Frontal cortex (tissue), 4 donors: Measurements from ENCODE around the gene CNDP1. TPM values are rescaled to one million over a fixed set of nuclear protein-coding genes. Genes with fewer than 3 reads are reported as not detected.
A peak's percentile ranks its signal among the peaks of the same experiment; 100 is the strongest.

ENCODE experiments used
- DNase-seq, 2 donors: peaks; one replicate each; pipeline ENCODE4 v3.0.0; 2012; ENCODE audit warnings: low spot score in 2 of 2
- FAIRE-seq: peaks from 2 replicates; lab custom pipeline; 2012; peaks lifted over from hg19 to GRCh38; lab: Jason Lieb, UNC
- total RNA-seq: library from RNA; depleted of rRNA; stranded (reverse); fragments of >200 nt; gene quantifications from one replicate; pipeline ENCODE4 v1.2.3, GENCODE V29; 2014
- donor health status: control.
- donor health status: control.
- donor health status: control.

CNDP1 gene
- total RNA-seq, 1 donor from 2014 or later, result under 0.01 TPM

DNA sequence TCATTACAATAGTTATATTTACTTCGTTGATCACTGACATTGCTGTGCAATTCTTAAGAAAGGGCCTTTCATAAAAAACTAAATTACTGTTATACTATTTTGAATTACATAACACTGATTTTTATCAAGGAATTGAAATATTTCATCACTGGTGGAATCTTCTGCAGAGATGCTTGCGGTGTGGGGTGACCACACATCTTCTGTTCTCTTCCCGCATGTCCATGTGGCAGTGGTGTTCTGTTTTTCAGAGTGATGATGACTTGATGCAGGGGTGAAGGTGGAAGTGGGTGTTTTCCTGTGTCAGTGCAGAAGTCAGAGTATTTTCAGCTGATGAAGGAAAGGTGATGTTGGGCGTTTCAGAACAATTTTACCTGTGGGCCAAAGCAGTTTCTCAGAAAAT lies 31.2 kb upstream of the CNDP1 start:
- FAIRE-seq (no peak), DNase-seq (no peak)

DNA sequence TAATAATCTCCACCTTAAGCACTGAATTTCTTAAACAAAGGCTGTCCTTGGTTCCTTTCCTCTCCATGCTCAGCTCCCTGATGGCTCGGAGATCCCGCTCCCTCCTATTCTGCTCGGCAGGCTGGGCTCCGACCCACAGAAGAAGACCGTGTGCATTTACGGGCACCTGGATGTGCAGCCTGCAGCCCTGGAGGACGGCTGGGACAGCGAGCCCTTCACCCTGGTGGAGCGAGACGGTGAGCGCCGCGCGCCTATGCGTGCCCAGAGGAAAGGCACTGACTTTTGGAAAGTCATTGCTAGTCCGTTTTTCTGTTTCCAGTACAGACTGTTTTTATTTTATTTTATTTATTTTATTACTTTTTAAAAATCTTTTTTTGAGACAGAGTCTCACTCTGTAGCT lies 28.5 kb upstream of the CNDP1 start:
- no peak for FAIRE-seq

GRCh38 chr18:74506448-74507084 lies 27.7 kb upstream of the CNDP1 start:
- FAIRE-seq, result no peak

More for the DNA sequence above, 28.5 kb upstream of the CNDP1 start:
- no peak for DNase-seq

DNA sequence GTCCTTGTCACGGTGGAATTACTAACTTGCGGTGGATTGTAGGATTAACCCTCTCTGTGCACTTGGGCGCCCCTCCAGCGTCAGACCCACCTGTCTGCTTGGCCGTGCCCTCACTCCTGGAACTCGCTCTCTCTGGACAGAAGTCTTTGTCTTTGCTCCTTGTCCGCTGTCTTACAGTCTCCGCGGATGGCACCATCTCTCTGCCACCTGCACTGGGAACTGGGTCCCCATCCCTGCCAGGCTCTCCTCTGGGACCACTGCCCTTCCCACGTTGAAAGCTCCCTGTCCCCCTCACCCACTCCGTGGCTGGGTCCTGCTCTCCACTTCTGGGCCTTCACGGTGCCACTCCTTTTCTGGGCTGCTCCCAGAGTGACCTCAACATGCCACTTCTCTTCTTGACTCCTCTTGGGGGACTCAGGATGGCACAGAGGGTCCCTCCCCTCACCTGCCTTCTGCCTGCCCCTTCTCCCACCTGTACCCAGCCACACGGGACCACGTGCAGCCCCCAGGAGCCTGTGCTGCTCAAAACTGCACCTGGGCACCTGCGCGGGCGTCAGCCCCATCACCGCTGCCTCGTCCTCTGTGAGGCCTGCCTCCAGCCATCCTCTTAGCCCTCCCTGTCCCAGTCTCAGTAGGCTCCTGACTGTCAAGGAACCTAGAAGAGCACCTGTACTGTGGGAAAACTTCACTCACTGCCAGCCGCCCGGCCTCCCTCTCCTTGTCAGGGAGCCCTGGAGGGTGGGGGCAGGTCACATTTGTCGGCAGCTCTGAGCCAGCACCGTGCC lies 27.0 kb upstream of the CNDP1 start:
- FAIRE-seq (no peak), DNase-seq (no peak)

More at GRCh38 chr18:74506448-74507084, 27.7 kb upstream of the CNDP1 start:
- no peak for DNase-seq

DNA sequence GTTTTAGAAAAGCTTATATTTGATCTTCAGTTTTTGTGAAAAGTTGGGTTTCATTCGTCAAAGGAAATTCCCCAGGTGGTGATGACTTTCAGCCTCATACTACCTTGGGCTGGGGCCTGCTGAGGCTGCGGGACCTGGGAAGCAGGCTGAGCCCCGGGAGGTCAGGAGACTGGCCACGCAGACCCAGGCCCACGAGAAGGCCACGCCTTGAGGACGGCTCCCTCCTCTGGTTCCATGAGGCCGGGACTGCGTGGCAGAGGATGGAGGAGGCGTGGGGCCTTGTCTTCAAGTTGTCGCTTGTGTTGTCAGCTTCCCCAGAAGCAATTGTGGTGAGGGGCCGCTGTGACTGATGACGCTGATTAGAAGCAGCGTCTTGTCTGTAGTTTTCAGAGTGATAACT lies 26.4 kb upstream of the CNDP1 start:
- DNase-seq (no peak), FAIRE-seq (no peak)

GRCh38 chr18:74508366-74508765 lies 25.9 kb upstream of the CNDP1 start:
- no peak for DNase-seq
- FAIRE-seq, result no peak

DNA sequence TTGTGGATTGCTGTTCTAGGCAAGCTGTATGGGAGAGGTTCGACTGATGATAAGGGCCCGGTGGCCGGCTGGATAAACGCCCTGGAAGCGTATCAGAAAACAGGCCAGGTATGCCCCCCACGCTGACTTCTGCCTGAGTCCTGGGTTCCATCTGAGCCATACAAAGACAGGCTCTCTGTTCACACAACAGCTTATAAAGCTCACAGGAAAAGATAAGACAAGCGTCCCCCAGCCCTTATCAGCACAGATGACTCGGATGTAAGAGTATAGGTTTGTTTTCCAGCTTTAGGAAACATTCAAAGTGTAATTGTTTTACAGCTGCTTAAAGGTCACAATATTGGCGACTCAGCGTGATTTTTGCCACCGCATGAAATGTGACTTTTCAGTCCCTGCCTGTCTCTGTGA lies 25.5 kb upstream of the CNDP1 start:
- DNase-seq (no peak), FAIRE-seq (no peak)

DNA sequence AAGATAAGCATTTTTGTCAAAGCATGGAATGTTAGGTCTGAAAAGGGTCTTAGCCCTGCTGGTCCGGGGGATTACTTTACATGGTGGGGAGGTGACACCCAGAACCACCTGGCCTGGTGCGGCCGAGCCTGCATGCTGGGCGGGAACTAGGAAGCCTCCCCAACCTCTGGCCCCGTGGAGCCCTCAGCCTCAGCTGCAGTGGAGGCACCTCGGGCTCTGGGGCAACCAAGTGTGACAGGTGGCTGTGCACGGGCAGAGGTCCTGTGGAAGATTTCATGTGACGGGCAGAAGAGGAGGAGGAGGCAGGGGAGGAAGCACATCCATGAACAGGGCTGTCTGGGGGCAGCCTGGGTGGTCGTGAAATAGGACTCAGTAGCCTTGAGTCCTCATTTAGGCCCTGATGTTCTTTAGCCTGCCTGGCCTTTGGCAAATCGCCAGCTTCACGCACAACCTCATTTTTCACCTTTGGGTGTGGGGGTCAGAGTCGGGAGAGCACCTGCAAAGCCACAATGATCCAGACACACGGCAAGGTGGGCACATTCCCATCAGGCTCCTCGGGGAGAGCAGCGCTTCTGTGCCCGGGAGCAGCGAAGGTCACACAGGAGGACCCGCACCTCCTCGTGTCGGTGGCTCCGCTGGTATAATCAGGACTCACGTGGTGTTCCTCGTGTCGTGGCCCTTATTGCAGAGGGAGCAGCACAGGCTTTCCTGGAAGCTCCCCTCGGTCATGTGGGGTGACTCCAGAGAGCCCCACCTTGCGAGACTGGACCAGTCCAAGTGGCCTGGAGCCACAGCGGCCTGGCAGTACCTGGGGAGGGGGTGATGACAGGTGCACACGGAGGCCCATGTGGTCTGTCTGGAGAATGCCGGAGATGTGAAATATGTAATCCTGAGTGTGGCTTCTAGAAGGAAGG lies 24.2 kb upstream of the CNDP1 start:
- no peak for DNase-seq
- no peak for FAIRE-seq

DNA sequence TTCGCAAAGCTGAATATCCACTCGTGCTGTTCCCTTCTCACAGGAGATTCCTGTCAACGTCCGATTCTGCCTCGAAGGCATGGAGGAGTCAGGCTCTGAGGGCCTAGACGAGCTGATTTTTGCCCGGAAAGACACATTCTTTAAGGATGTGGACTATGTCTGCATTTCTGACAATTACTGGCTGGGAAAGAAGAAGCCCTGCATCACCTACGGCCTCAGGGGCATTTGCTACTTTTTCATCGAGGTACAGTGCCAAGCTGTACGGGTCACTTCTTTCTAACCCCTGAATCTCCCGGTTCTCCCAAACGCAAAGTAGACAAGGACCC lies 23.6 kb upstream of the CNDP1 start:
- DNase-seq, result no peak
- no peak for FAIRE-seq

GRCh38 chr18:74511823-74512222 lies 22.5 kb upstream of the CNDP1 start:
- DNase-seq (no peak), FAIRE-seq (no peak)

DNA sequence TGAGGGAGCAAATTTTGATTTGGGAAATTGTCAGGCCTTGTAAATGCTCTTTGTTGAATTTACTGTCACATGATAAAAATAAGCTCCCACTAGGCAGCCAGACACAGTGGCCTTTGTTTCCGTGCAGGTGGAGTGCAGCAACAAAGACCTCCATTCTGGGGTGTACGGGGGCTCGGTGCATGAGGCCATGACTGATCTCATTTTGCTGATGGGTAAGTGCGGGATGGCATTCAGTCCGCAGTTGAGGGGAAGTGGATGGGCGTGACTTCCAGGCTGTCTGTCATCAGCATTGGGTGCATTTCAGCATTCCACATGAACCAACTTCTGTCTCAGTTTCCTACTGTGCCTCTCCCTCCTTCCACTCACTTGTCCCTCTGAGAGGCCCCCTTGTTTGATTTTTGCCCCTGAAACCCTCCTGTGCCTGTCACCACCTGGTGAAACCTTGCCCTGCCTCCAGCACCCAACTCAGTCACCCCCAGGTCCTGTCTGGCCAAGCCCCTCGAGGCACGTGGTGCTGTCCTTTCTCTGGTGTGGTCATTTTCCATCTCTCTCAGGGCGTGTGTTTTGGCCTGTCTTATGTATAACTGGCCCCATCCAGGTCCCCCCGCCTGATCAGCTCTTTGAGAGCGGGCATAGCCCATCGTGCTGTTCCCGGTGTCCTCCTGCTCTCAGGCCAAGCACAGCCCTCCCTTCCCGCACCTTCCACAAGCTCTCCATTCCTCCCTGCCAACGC lies 21.8 kb upstream of the CNDP1 start:
- peak; percentile 77 for FAIRE-seq
- DNase-seq, result peak; percentile 48 to 65

DNA sequence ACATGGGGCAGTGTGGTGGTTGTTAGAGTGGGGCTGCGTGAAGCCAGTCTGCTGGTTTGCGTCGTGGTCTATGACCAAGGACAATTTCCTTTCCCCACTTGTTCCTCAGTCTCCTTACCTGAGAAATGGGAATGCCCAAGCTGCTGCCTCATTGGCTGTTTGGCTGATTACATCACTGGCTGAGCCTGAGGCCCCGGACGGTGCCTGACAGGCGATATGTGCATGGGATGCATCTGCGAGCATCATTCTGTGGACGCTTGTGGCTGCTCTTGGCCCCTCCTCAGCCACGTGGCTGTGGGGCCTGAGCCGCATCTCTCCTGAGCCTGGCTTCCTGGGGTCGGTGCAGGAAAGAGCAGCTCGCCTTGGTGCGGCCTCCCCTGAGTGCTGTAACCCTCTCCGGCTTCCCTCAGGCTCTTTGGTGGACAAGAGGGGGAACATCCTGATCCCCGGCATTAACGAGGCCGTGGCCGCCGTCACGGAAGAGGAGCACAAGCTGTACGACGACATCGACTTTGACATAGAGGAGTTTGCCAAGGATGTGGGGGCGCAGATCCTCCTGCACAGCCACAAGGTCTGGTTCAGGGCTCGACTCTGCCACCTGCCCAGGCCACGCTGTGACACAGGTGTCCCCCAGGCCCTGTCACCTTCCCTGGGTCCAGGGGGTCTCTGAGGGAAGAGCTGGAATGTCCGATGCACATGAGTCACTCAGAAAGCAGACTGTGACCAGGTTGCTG lies 21.0 kb upstream of the CNDP1 start:
- FAIRE-seq, result no peak

DNA sequence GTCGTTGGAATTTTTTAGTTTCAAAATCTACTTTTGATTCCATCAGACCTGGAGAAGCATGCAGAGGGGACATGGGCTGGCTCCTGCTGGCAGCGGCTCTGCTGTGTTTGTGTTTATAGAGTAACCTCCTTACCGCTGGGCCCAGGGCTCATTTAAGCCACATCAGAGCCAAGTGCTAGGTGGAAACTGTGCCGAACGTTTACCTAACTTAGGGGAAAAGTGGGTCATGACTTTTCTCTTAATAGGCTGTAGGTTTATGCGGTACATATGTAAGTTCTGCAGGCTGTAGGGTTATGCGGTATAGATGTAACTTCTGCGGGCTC lies 20.5 kb upstream of the CNDP1 start:
- FAIRE-seq, result no peak
- DNase-seq, result no peak

More for the DNA sequence above, 21.0 kb upstream of the CNDP1 start:
- DNase-seq, result no peak

- no peak for DNase-seq
- no peak for FAIRE-seq
These were observed 19.3 kb upstream of the CNDP1 start for GRCh38 chr18:74514860-74515495.

DNA sequence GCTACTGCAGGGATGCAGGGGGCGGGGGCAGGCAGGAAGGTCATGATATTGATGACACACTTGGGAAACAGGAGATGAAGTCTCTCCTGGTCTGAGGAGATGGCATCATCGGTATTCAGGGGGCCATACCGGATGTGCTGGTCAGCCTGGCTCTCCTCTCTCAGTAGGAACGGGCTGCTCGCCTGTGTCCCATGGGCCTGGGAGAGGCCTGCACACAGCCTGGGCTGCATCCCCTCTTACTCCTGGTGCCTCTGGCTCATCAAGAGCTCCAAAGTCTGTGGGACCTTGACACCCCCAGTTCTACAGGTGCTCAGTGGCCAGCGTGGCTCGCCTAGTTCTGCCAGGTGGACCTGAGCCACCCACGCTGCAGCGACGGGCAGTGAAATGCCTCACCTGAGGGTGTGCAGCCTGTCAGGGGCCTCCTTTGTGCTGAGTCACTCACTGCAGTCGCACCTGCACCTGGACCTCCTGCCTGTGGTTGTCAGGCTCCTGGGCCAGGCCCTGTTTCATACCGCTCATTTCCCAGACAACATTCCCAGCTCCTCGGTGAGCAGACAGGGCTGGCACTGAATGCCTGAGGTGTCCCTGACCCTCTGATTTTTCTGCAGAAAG lies 18.6 kb upstream of the CNDP1 start:
- DNase-seq (no peak), FAIRE-seq (no peak)

- DNase-seq (no peak), FAIRE-seq (no peak)
These were observed 17.7 kb upstream of the CNDP1 start for GRCh38 chr18:74516271-74517235.

DNA sequence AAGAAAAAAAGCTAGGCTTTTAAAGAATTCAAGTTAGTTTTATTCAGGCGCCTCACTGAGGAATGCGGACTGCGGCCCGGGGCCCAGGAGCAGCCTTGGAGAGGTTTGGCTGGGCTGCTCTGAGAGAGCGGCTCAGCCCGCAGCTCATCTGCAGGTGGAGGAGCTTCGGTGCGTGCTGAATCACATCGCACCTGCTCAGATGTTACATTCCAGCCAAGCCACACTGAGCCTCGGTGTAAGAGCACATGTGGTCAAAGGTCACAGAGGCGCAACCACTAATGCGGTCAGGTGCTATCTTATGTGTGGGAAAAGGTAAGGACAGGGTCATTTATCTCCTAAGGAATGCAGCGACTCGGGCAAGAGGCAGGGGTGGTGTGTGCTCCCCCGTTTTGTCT lies 17.1 kb upstream of the CNDP1 start:
- FAIRE-seq, result no peak
- no peak for DNase-seq
